Ecto neural progenitor cell (in vitro differentiated cells): ENCODE results near the gene COX7B2.

ENCODE experiments used
- DNase-seq: peaks from one replicate; pipeline ENCODE4 v3.0.0-alpha.2; 2018; ENCODE audit warnings: low spot score

Gene COX7B2

DNA sequence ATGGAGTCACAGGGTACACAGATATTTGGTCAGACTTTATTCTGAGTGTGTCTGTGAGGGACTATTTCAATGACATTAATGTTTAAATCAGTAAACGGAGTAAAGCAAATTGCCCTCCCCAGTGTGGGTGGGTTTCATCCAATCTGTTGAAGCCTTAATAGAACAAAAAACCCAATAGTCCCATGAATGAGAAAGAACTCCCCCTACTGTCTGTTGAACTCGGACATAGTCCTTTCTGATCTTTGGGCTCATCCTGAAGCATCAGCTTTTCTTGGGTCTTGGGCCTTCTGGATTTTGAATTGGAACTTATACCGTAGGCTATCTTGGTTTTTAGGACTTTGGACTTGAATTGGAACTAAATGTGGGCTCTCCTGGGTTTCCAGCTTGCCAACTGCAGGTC, 193.6 kb downstream of the COX7B2 start:
- DNase-seq = no peak

DNA sequence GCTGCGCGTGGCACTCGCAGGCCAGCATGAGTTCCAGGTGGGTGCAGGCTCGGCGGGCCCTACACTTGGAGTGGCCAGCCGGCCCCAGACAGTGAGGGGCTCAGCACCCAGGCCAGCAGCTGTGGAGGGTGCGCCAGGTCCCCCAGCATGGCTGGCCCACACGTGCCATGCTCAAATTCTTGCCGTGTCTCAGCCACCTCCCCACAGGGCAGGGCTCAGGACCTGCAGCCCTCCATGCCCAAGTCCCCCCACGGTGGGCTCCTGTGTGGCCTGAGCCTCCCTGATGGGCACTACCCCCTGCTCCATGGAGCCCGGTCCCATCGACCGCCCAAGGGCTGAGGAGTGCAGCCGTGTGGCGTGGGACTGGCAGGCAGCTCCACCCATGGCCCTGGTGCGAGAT, 210.2 kb downstream of the COX7B2 start:
- DNase-seq = no peak
